HG02970 (cell line): ENCODE data around the gene DDX49.

Source experiments
- ATAC-seq: cut with Tn5 transposase; IDR thresholded peaks from one replicate; pipeline ENCODE4 v1.9.1; 2021; ENCODE audit warnings: mild to moderate bottlenecking, moderate library complexity, moderate number of reproducible peaks; ENCODE audit not compliant: unreplicated experiment, low FRiP score

Gene DDX49, protein sequence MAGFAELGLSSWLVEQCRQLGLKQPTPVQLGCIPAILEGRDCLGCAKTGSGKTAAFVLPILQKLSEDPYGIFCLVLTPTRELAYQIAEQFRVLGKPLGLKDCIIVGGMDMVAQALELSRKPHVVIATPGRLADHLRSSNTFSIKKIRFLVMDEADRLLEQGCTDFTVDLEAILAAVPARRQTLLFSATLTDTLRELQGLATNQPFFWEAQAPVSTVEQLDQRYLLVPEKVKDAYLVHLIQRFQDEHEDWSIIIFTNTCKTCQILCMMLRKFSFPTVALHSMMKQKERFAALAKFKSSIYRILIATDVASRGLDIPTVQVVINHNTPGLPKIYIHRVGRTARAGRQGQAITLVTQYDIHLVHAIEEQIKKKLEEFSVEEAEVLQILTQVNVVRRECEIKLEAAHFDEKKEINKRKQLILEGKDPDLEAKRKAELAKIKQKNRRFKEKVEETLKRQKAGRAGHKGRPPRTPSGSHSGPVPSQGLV

GRCh38 chr19:18919086-18919899 lies at the start of gene DDX49, which contains the start of gene COPE:
DDX49 (plus strand) TSS chr19:18919715; CDS start chr19:18919742, 27 bp downstream.
COPE (minus strand) TSS chr19:18919387; CDS start chr19:18919348, 39 bp downstream.
- ATAC-seq, result peak; percentile 94

DNA sequence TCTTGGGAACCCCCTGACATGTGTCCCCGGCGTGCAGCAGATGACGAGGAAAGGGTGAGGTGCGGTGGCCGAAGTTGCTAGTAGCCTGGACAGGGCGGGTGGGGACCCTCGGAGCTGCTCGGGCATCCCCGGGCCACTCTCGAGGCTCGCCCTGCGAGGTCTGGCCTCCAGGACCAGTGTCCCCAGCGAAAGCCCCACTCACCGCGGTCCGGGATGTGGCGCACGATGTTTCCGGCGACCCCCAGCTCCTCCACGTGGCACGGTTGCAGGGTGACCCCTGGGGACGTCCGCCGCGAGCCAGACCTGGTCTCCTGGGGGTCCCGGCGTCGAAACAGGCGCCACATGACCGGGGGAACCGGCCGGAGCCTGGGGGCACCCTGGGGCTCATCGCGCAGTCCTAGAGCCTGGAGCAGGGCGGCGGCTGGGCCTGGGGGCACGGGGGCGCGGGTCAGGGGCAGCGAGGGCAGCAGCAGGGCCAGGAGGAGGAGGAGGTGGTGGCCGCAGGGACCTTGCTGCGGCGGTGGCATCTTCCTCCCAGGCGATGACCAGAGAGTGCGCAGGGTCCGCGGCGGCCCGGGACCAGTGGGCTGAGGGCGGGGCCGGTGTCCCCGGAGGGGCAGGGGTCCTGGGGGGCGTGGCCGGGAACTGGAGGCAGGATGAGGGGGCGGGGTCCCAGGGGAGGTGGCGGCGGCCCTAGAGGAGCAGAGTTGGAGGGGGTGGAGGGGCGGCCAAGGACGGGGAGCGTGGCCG lies 49.6 kb upstream of the DDX49 start:
- ATAC-seq, result no peak

GRCh38 chr19:18870531-18871172 lies 48.9 kb upstream of the DDX49 start:
- no peak for ATAC-seq

- ATAC-seq, result no peak
Observed at GRCh38 chr19:18871543-18871942, 48.0 kb upstream of the DDX49 start.

DNA sequence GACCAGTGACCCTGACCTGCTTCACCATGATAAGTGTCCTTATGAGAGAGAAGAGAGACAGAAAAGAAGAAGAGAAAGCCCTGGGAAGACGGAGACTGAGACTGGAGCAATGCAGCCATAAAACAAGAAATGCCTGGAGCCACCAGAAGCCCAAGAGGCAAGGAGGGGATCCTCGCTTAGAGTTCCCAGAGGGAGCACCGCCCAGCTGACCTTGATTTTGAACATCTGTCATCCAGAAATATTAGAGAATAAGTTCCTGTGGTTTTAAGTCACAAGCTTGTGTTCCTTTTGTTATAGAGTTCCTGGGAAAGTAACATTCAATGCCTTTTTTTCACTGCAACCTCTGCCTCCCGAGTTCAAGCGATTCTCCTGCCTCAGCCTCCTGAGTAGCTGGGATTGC lies 43.8 kb upstream of the DDX49 start:
- ATAC-seq, result no peak

DNA sequence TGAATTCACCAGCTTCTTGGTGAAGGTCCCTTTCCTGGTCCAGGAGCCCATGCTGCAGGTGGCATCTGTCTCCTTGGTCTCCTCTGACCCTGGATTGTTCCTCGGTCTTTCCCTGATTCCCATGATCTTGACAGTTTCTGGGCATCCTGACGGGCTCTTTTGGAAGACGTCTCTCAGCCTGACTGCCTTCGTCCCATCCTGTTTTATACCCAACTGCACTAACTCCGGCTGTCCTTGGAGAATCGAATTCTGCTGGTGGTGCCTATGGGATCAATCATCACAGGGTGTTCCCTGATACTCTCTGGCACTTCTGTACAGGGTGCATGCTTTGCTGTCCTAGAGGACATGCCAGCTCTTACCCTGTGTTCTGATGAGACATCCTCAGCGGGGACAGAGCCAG lies 42.6 kb upstream of the DDX49 start:
- no peak for ATAC-seq

- no peak for ATAC-seq
Observed at GRCh38 chr19:18878058-18878797, 41.3 kb upstream of the DDX49 start.

- no peak for ATAC-seq
Observed at GRCh38 chr19:18878858-18879578, 40.5 kb upstream of the DDX49 start.

- no peak for ATAC-seq
Observed at GRCh38 chr19:18879579-18880373, 39.7 kb upstream of the DDX49 start.

DNA sequence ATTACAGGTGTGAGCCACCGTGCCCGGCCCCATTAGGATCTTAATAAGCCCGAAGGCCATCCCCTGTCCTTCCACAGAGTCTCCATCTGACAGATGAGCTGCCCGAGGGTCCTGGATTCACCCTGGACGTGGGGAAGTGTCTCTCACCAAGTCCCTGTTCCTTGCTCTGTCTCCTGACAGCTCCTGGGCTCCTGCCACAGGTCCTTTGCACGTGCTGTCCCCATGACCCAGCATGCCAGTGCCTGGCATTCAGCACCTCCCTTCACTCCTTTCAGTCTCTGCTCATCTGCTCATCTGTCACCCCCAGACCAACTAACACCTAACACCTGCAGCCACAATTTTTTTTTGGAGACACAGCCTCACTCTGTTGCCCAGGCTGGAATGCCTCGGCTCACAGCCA lies 38.0 kb upstream of the DDX49 start:
- ATAC-seq, result no peak

DNA sequence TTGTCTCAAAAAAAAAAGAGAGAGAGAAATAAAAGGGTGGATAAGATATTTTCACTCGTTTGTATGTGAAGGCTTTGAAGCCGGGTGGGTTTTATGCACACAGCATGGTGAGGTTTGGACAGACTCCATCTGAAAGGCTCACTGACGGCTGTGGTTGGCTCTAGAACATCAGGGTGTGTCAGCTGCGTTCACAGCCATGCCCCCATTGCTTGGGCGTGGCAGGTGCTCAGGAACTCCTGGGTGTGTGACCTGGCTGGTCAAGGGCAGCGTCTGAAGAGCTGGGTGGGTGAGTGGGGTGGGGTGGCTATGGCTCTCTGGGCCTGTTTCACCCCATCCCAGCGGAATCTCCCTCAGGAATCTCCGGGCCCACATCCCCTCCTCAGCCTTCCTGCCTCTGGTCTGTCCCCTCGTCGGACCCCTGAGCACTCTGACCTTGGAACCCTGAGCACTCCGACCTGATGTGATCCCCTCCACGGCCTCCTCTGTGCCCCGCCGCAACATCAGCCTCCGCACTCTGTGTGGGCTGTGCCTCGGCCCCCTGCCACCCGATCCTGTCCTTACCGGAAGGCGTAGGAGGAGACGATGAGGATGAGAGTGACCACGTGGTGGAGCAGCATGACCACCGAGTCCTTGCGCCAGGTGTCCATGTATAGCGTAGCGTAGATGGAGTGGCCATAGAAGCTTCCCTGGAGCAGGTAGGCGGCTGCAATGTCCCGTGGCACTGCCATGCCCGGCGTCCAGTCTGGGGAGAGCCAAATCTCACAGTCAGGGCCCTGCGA lies 35.8 kb upstream of the DDX49 start:
- no peak for ATAC-seq

DNA sequence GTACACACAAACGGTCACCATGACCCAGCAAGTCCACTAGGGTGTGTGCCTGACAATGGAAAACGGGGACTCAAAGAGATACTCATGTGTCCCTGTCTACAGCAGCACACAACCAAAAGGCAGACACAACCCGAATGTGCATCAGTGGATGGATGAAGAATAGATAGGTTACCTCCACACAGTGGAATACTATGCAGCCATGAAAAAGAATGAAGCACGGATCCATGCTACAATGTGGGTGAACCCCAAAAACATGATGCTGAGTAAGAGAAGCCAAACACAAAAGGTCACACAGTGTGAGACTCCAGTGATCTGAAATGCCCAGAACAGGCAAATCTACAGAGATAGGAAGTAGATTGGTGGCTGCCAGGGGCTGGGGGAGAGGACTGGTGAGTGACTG lies 32.5 kb upstream of the DDX49 start:
- ATAC-seq, result no peak

- no peak for ATAC-seq
Observed at GRCh38 chr19:18889949-18890745, 29.4 kb upstream of the DDX49 start.

DNA sequence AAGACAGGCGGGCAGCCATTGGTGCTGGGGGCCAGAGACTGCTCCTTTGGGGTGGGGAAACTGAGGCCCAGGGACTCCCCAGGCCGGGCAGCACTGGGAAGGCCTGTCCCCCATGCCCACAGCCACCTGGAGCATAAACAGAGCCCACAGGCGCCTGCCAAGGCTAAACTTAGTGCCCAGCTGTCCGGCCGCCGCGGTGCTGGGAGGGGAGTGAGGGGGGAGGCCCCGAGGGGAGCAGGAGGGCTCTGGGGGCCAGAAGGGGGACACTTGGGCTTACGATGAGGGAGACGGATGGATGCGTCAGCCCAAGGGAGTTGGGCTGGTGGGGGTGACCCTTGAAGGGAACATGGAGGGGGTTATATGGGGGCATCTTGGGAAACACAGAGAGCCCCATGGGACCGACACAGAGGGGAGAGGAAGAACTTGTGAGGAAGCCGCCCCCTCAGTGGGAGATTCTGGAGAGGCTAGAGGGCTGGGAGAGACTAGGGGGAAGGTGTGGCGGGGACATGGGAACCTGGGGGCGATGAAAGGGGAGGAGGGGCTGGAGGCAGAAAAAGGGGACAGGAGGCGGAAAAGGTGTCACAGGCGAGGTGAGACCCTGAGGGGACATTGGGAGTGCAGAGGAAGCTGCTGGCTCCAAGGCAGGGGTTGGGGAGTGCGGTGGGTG lies 25.8 kb upstream of the DDX49 start:
- no peak for ATAC-seq

GRCh38 chr19:18894254-18895037 lies 25.1 kb upstream of the DDX49 start:
- ATAC-seq, result no peak
